Peyer's patch (tissue), 4 donors: ENCODE measurements around the gene GRIPAP1.

Experiments
- POLR2A ChIP-seq, 2 donors: fragments of 450-650 bp; IDR thresholded peaks; one replicate each; pipeline ENCODE4 v1.5.1; 2017; ENCODE audit warnings: antibody characterized with exemption in 2 of 2, mild to moderate bottlenecking in 2 of 2, moderate library complexity in 2 of 2
- TF ChIP-seq, protein P1 (sequence below), 6 experiments: fragments of 450-650 bp in 4 of 6; fragments of 200-600 bp in 2 of 6; sonication (generic) in 1 of 6; IDR thresholded peaks; one replicate each; pipeline ENCODE4 v1.5.1; 2017 to 2019; ENCODE audit warnings: antibody characterized with exemption in 6 of 6, mild to moderate bottlenecking in 3 of 6, moderate library complexity in 1 of 6

DNA sequence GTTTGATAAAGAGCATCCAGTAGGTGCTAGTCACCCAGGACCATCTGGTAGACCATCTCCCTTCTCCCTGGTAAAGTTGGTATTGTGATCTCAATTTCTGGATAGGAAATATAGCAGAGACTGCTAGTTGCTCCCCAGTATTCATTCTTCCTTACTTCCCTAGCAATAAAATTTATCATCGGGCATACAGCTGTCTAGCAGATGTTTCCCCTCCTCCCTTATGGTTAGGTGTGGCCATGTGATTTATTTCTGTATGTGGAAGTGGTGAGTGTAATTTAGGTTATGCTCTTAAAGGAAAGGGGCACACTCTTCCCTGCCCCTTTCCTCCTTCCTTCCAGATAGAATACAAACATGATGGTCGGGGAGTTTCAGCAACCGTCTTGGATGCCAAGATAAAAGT, 18.2 kb downstream of the GRIPAP1 start:
- TF ChIP-seq, protein P1, sequence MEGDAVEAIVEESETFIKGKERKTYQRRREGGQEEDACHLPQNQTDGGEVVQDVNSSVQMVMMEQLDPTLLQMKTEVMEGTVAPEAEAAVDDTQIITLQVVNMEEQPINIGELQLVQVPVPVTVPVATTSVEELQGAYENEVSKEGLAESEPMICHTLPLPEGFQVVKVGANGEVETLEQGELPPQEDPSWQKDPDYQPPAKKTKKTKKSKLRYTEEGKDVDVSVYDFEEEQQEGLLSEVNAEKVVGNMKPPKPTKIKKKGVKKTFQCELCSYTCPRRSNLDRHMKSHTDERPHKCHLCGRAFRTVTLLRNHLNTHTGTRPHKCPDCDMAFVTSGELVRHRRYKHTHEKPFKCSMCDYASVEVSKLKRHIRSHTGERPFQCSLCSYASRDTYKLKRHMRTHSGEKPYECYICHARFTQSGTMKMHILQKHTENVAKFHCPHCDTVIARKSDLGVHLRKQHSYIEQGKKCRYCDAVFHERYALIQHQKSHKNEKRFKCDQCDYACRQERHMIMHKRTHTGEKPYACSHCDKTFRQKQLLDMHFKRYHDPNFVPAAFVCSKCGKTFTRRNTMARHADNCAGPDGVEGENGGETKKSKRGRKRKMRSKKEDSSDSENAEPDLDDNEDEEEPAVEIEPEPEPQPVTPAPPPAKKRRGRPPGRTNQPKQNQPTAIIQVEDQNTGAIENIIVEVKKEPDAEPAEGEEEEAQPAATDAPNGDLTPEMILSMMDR (IDR thresholded peaks at IDR 0.05), result no peak
- no peak for TF ChIP-seq POLR2A (IDR thresholded peaks at IDR 0.05)
